ENCODE results near the gene WNT3. TPM values are rescaled to one million over a fixed set of nuclear protein-coding genes. Genes with fewer than 3 reads are reported as not detected.
"Not testable (repeated sequence)": the region's sequence is repeated elsewhere in the genome, so short reads cannot be mapped to it uniquely, and the experiment has no call there.

The WNT3 gene
- total and polyA plus RNA-seq, 2 donors (not counting 3 experiments of a cell fraction or from before 2014, with no cell fraction given): 1.4 to 2.1 TPM

GRCh38 chr17:46758614-46759013 lies 59.9 kb downstream of the WNT3 start:
- H2AFZ ChIP-seq (ENCODE audit: low read depth, low read length): no peak overlapping the region
- POLR2A ChIA-PET: no interaction called here
- no peaks in the 10 kb centered on the region for H3K27me3 ChIP-seq (ENCODE audit: control insufficient read depth in 2 of 2, insufficient read depth in 2 of 2, low read length in 2 of 2)
- H3K4me3 ChIP-seq (replicated peaks in 1 of 3; ENCODE audit: insufficient read depth in 1 of 3, low read depth in 1 of 3, low read length in 3 of 3): no peak overlapping the region
- H4K20me1 ChIP-seq (replicated peaks; ENCODE audit: control insufficient read depth, extremely low read depth, insufficient read depth, low read length): no peaks in the 10 kb centered on the region
- dilution Hi-C loops (cut with MboI; ENCODE audit: extremely low pct_ligation_motif_present, low sequenced_read_pairs) (no loop called here), intact Hi-C loops (cut with micrococcal nuclease) (no loop called here)
- H3K4me2 ChIP-seq (ENCODE audit: insufficient read depth, low read length): no peak overlapping the region
- FAIRE-seq: no peak
- CTCF ChIA-PET: no interaction called here
- DNase-seq (ENCODE audit: low read depth, low spot score): no peak
- no peak overlapping the region for H3K9ac ChIP-seq (replicated peaks; ENCODE audit: extremely low read depth, insufficient read depth, low read length)
- H3K4me1 ChIP-seq (ENCODE audit: control insufficient read depth, extremely low read depth, insufficient read depth, low read length): no peaks in the 10 kb centered on the region
- no peaks in the 10 kb centered on the region for H3K9me1 ChIP-seq (replicated peaks; ENCODE audit: control insufficient read depth, extremely low read depth, insufficient read depth, low read length)
- H3K79me2 ChIP-seq (ENCODE audit: control insufficient read depth, insufficient read depth, low read length): no peaks in the 10 kb centered on the region
- no TSS peak for BruUV-seq (replicated peaks)
- peaks cover 0 to 2% of the 10 kb centered on the region in 2 experiments for H3K36me3 ChIP-seq (ENCODE audit: control insufficient read depth in 2 of 2, extremely low read depth in 1 of 2, insufficient read depth in 2 of 2, low read length in 2 of 2)
- no peak overlapping the region for H3K27ac ChIP-seq (ENCODE audit: insufficient read depth, low read depth, low read length)
- TF ChIP-seq FOS (IDR thresholded peaks at IDR 0.05; ENCODE audit: borderline replicate concordance, insufficient read depth, low read length): no peak
- no peak for TF ChIP-seq GATA2 (IDR thresholded peaks at IDR 0.05; ENCODE audit: insufficient read depth, insufficient read length, low read depth, low read length)
- no peak for TF ChIP-seq JUN (IDR thresholded peaks at IDR 0.05; ENCODE audit: borderline replicate concordance, insufficient read depth, insufficient read length, low read depth)
- no peak for TF ChIP-seq MAX (IDR thresholded peaks at IDR 0.05; ENCODE audit: insufficient read depth, insufficient read length)
- no peak for TF ChIP-seq POLR2A (IDR thresholded peaks at IDR 0.05; ENCODE audit: low read depth, low read length)
- TF ChIP-seq CTCF (IDR thresholded peaks at IDR 0.05; ENCODE audit: extremely low read depth in 1 of 2, insufficient read depth in 1 of 2, low read depth in 1 of 2, low read length in 2 of 2): no peak
- TF ChIP-seq POLR2AphosphoS5 (IDR thresholded peaks at IDR 0.05; ENCODE audit: insufficient read depth, low read depth, low read length): no peak
- no peak for TF ChIP-seq EZH2 (IDR thresholded peaks at IDR 0.05; ENCODE audit: borderline replicate concordance, low read depth, low read length, severe bottlenecking)
- no peak for TF ChIP-seq MYC (IDR thresholded peaks at IDR 0.05; ENCODE audit: low read depth, low read length)
- no peaks in the 10 kb centered on the region for H3K9me3 ChIP-seq (replicated peaks; ENCODE audit: control insufficient read depth, insufficient read depth, low read length)

GRCh38 chr17:46757588-46757987 lies 60.9 kb downstream of the WNT3 start:
- H3K27ac ChIP-seq (ENCODE audit: insufficient read depth, low read depth, low read length); H3K9ac ChIP-seq (replicated peaks; ENCODE audit: extremely low read depth, insufficient read depth, low read length); BruUV-seq (replicated peaks); H3K4me1 ChIP-seq (ENCODE audit: control insufficient read depth, extremely low read depth, insufficient read depth, low read length); H3K9me1 ChIP-seq (replicated peaks; ENCODE audit: control insufficient read depth, extremely low read depth, insufficient read depth, low read length); intact Hi-C loops (cut with micrococcal nuclease); POLR2A ChIA-PET; H3K27me3 ChIP-seq (ENCODE audit: control insufficient read depth in 2 of 2, insufficient read depth in 2 of 2, low read length in 2 of 2); H3K79me2 ChIP-seq (ENCODE audit: control insufficient read depth, insufficient read depth, low read length); H3K36me3 ChIP-seq (ENCODE audit: control insufficient read depth in 2 of 2, extremely low read depth in 1 of 2, insufficient read depth in 2 of 2, low read length in 2 of 2); H3K4me3 ChIP-seq (replicated peaks in 1 of 3; ENCODE audit: insufficient read depth in 1 of 3, low read depth in 1 of 3, low read length in 3 of 3); FAIRE-seq; H3K4me2 ChIP-seq (ENCODE audit: insufficient read depth, low read length); DNase-seq (ENCODE audit: low read depth, low spot score); dilution Hi-C loops (cut with MboI; ENCODE audit: extremely low pct_ligation_motif_present, low sequenced_read_pairs); CTCF ChIA-PET; H3K9me3 ChIP-seq (replicated peaks; ENCODE audit: control insufficient read depth, insufficient read depth, low read length); H4K20me1 ChIP-seq (replicated peaks; ENCODE audit: control insufficient read depth, extremely low read depth, insufficient read depth, low read length); H2AFZ ChIP-seq (ENCODE audit: low read depth, low read length): not testable (repeated sequence)

All from endothelial cell of umbilical vein (primary cell).